ENCODE data around the gene KCNIP3.
"Not testable (repeated sequence)": the region's sequence is repeated elsewhere in the genome, so short reads cannot be mapped to it uniquely, and the experiment has no call there.

KCNIP3 gene

DNA sequence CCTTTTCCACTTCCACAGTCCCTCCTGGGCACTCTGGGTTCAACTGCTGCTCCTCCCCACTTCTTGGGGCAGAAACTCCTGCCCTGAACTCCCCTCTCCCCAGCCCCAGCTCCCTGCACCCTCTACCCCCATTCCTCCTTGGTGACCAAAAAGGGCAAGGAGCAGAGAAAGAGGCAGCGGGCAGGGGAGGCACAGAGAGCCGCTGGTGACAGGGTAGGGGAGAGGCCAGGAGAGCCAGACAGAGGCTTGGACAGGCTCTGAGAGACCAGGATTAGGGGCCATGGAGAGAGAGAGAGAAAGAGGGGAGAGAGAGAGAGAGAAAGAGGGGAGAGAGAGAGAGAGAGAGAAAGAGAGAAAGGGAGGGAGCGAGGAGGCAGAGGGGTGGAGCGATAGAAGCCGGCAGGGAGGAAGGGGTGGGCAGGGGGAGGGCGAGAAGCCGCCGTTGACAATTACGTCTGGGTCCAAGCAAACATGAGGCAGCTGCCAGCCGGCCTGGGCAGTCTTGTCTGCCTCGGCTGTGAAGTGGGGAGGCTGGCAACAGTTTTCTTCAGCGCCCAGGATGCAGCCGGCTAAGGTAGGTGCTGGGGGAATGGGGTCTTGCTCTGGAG is at the start of gene KCNIP3:
TSS of gene KCNIP3 (plus strand) at position 468 of the 608 bp plus-strand sequence. CDS start at position 560, 92 bp downstream.
- no peak for DNase-seq (ENCODE audit: extremely low read depth in 1 of 2, low read depth in 1 of 2)

DNA sequence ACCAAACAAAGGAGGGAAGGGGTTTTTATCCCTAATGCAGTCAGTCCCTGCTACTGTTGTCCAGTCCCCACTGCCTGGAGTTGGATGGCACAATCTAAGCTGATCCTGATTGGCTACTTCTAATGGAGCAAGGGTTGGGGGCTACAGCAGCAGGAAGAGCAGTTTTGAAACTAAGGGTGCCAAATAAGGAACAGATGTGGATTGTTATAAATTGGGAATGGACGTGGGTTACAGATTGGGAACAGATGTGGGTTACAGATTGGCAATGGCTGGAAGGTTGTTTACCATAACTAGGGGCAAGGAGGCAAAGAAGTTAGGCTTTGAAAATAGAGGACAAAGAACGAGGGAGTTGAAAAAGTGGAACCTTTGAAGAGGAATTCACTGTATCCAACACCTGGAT is 38.9 kb upstream of the KCNIP3 start:
- no peak for DNase-seq (ENCODE audit: extremely low read depth in 1 of 2, low read depth in 1 of 2)

DNA sequence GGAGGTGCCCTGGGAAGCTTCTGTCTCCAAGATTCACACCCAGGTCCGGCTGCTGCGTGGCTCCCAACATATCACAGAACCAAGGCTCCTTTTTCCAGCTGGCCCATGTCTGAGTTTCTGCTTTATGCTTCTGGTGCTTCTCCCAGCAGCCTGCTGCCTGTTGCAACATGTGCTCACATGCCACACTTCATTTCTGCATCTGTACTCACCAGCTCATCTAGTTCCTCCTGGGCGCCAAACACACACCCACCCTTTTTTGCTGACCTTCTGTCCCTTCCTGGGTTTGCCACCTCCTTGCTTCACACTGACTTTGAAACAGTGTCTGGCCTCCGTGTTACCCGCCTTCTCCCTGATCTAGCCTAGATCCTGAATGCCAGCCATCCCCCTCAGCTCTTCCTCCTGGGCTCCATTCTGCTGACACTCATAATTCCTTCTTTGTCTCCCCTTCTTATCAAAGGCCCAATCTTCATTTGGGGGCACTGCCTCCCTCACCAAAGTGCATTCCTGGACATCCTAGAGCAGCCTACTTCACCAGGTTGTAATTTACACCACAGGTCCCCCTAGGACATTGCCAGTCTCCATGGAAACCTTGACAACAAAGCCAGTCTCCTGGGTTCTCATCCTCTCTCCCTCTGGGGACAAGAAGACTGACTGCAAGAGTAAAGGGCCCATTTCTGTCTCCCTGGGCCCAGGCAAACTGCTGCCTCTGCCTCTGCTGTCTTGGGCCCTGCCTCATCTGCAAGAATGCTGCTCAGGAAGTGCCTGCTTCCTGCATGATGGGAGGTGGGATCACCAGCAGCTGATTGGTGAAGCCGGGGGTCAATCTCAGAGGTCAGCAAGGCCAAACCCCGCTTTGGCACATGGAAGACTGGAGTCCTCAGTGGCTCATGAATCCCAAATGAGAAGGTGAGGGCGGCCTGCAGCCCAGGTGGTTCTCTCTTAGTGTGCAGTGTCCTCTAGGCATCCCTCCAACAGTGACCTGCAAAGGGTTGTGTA is 36.8 kb upstream of the KCNIP3 start:
- no peak for DNase-seq (ENCODE audit: extremely low read depth in 1 of 2, low read depth in 1 of 2)

DNA sequence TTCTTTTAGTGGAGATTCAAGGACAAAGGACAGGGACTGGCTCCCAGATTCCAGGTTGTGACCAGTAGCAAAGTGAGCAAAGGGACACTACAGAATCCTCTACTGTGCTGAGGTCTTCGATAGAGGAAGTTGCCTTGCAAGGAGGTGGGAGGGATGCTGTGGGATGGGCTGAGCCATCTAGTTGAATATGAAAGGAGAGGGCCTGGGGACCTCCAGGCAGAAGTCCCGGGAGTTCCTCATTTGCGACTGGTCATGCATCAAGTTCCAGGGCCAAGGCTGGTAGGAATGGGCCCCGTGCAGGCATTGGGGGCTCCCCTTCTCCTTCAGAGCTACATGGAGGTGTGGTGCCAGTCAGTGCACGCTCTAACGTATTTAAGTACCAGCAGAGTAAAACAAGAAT is 35.5 kb upstream of the KCNIP3 start:
- no peak for DNase-seq (ENCODE audit: extremely low read depth in 1 of 2, low read depth in 1 of 2)

DNA sequence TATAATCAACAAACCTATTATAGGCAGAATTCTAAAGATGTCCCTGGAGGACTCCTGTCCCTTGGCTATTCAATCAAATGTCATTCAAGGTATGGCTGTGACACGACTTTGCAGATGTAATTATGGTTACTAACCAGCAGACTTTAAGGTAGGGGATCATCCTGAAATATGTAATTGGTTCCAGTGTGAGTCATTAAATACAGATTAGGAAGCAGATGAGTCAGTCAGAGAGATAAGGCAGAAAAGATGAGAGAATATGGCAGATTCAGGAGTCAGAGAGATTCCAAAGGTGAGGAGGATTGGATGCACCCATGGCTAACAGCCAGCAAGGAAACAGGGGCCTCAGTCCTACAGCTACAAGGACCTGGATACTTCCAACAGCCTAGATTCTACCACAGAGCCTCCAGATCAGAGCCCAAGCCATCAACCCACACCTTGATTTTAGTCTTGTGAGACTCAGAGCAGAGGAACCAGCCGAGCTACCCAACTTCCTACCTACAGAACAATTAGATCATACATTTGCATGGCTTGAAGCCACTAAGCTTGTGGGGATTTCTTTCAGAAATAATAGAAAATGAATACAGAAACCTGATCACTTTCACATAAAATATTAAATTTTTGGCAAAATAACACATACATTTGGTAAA is 34.1 kb upstream of the KCNIP3 start:
- no peak for DNase-seq (ENCODE audit: extremely low read depth in 1 of 2, low read depth in 1 of 2)

DNA sequence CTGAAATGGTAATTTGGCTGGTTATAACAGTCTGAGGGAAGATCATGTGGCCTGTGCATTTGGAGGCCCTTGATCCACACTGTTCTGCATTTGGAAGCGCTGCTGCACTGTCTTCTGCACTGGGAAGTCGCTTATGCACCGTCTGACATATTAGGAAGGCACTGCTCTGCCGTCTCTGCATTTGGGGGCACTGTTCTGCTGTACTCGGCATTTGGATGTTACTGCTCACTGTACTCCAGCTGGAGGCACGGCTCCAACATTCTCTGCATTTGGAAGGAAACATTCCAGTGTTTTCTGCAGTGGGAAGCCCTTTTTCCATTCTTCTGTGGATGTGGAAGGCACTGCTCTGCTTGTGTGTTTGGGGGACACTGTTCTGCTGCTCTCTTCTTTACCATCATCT is 32.5 kb upstream of the KCNIP3 start:
- DNase-seq (ENCODE audit: extremely low read depth in 1 of 2, low read depth in 1 of 2), result no peak

DNA sequence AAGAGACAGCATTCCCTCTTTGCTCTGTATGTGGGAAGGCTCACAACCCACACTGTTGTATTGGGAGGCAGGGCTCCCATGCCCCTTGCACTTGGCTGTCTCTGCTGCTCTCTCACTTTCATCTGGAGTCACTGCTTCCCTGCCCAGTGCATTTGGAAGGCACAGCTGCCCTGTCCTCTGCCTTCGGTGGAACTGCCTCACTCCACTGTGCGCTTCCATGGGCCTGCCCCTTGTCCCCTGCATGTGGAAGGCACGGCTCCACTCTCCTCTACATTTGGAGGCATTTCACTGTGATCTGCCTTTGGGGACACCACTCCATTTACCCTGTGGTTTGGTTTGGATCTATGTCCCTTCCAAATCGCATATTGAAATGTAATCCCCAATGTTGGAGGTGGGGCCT is 32.0 kb upstream of the KCNIP3 start:
- DNase-seq (ENCODE audit: extremely low read depth in 1 of 2, low read depth in 1 of 2), result no peak

DNA sequence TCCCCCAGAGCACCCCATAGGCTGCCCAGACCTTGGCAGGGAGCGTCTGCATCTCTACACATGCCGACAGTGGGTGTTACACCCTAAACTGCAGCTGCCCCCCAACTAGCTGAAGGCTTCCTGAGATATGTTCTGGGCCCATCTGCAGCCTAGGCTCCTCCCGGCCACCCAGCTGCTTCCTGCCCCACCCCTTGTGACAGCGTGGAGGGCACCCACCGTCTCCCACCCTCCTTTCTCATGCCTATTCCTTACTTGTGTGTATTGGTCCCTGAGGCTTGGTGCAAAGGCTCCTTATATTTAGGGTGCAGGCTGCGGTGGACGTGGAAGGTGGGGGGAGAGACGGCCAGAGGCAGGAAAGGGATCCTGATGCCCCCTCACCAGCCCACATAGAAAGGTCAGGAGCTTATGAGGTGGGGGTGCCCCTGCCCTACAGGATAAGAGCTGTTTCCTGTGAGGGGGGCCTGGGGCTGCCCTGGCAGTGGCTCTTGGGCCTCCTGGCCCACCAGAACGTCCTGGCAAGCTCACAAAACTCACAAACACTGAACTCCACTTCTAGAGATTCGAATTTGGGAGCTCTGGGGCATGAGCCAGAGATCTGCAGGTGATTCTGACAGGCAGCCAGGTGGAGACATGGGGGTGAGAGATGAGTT is 30.2 kb upstream of the KCNIP3 start:
- no peak for DNase-seq (ENCODE audit: extremely low read depth in 1 of 2, low read depth in 1 of 2)

DNA sequence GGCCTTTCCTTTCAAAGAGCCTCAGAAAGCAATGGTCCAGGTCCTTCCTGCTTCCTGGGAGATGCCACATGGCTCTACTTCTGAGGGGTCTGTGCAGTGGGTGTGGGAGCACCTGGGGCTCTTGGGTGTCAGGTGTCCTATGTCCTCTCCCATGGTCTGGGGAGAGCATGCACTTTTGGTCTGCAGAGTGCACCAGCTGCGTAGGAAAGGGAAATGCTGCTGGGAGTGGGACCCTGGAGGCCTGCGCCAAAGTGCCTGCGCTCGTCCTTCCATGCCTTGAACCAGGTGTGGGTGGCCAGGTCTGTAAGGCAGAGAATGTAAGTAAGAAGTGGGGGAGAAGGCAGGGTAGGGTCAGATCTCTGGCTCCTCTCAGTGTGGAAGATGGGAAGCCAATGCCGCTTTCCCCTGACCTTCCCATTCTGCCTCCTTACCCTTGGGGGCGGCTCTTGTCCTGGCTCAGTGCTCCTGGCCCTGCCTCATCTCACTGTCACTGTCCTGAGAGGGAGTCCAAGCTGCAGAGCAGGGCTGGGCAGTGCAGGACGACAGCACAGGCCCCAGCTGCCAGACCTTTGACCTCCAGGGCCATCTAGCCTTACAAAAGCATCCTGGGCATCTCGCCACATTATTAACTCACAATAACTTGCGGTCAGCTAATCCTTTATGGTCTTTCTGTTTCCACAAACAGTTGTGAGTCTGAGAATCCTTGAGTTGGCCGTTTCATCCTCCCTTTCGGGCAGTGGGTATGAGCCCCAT is 29.5 kb upstream of the KCNIP3 start:
- DNase-seq (ENCODE audit: extremely low read depth in 1 of 2, low read depth in 1 of 2), result no peak

DNA sequence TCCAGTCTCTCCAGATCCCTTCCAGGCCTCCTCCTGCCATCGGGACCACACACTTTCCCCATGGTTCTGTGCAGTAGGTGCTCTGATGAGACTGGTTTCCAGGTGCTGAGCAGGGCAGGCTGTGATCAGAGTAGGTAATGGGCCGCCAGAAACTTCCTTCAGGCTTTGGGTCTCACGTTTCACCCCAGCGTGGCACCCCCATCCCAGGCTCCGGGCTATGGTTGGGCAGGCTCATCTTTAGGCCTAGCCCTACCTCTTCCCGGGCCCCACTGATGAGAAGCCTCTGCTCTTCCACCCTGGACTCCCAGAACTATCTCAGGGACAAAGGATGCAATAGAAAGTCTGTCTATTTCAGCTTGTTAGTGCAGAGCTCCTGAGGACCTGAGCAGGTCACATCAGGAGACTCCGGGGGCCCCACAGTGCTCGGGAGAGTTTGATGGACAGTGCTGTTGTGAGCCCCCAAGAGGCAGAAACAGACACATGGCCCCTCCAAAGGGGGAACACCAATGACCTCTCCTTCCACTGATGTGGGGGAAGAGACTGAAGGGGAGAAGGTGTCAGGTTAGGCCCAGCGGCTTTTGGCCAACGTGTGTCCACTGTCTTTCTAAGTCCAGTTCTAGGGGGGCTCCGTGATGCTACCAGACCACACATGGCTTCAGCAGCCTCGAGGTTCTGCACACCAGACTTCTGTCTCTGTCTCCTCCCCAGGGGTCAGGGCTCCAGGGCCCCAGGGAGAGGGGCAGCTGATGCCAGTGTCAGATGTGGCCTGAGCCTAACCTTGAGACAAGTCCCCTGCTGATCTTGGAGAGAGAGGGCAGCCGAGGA is 28.7 kb upstream of the KCNIP3 start:
- DNase-seq (ENCODE audit: extremely low read depth in 1 of 2, low read depth in 1 of 2), result no peak

DNA sequence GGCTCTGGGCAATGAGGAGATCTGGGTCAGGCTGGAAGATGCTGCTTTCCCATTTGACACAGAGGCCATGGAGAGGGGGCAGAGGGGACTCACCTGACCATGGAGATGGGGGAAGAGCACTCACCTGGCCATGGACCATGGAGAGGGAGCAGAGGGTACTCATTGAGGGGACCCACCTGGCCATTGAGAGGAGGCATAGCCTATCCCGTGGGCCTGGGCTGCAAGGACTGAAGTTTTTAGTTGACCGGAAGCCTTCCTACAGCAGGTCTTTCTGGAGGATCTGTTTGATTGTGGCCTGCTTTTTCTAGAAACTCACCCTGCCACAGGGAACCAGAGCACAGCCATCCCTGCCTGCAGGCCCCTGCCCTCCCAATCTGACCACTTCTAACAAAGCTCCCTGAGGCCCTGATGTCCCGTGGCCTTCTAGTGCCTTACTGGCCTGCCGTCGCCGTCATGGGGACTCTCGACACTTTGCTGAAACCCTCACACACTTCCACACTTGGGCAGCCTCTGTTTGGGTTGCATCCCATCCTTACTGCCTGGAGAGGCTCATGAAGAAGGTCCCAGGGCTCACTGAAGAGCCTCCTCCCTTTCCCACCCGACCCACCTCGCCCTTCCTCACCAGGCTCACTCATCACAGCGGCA is 28.0 kb upstream of the KCNIP3 start:
- DNase-seq (ENCODE audit: extremely low read depth in 1 of 2, low read depth in 1 of 2), result no peak

DNA sequence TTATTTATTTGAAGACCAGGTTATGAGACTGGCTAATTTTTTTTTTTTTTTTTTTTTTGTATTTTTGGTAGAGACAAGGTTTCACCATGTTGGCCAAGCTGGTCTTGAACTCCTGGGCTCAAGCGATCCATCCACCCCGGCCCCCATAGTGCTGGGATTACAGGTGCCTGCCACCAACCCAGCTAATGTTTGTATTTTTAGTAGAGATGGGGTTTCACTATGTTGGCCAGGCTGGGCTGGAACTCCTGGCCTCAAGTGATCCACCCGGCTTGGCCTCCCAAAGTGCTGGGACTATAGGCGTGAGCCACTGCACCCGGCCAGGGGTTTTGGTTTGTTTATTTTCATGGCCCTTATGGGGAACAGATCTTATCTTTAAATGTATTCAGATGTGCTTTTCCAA is 27.4 kb upstream of the KCNIP3 start:
- DNase-seq (ENCODE audit: extremely low read depth in 1 of 2, low read depth in 1 of 2), result not testable (repeated sequence)

DNA sequence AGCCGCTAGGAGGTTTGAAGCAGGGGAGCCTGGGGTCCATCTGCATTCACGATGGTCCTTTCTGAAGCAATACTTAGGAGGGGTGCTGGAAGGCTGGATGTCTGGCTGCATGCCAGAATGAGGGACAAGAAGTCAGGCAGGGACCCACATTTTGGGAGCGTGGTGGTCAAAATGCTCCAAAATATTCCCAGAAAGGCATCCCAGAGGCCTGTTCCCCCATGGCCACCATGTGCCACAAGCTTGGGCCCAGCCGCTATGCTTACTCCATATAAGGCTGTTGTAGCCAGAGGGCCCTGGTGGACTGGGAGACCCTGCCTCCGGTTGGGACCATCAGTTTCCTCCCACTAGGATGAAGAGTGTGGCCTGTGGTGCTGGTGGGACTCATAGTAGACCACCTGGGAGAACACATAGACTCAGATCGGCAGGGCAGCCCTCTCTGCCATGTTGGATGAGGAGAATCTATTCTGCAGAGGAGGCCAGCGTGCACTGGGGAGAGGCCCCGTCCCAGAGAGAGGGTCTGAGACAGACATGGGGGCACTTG is 26.5 kb upstream of the KCNIP3 start:
- DNase-seq (ENCODE audit: extremely low read depth in 1 of 2, low read depth in 1 of 2), result no peak

DNA sequence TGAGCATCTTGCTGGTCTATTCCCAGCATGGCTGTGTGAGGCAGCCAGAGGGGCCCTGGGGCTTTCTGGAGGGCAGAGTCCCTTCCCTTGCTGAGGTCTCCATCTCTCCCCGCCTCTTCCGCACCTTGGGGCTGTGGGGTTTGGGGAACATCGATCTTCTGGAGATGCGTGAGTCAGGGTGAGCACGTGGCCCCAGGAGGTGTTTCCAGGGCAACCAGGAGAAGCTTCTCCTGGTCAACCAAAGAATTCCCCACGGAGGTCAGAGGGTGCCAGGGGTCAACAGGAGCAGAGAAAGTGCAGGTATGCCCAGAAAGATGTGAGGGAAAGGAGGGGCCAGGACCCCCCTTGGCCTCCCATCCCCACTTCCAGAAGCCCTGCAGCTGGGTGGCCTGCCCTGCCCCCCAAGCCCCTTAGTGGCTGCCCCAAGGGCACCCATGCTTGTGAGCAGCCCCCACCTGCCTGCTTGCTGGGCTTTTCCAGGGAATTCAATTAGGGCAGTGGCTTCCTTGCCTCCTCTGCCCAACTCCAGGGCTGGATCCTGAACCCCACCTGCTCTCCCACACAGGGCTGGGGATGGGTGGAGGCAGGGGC is 25.7 kb upstream of the KCNIP3 start:
- DNase-seq (ENCODE audit: extremely low read depth in 1 of 2, low read depth in 1 of 2), result no peak

DNA sequence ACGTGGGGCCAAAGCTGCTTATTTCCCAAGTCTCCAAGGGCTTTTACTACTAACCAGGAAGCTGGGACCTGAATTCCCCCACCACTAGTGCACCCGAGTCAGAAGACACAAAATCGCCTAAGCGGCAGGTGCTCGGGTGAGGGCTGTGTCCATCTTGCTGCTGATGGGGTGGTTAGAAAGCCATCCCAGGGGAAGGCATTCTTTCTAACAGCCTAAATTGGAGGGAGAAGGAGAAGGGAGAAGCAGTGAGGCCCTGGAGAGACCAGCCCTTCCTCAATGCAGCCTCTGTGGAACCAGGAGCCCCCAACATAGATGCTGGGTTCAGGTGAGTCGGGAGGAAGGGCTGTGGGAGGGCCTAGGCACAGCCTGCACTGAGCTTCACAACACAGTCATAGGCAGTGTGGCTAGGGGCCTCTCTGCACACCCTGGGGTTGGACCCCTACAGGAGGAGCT is 24.8 kb upstream of the KCNIP3 start:
- DNase-seq (ENCODE audit: extremely low read depth in 1 of 2, low read depth in 1 of 2), result no peak

DNA sequence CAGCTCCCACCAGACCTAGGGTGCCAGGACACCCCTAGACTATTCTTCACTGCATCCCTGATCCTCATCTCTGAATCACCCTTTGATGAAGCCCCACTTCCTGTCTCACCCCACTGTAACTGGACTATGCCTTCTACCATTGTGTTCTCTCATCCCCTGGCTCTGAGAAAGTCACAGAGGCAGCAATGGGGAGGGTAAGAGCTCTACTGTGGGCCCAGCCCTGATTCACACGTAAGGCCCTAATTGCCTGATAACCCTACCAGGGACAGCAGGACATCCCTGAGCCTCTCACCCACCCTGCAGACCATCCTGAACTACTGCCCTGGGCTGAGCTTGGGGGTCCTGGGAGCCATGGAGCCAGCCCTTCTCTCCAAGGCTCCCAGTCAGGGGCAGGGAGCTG is 24.4 kb upstream of the KCNIP3 start:
- no peak for DNase-seq (ENCODE audit: extremely low read depth in 1 of 2, low read depth in 1 of 2)

DNA sequence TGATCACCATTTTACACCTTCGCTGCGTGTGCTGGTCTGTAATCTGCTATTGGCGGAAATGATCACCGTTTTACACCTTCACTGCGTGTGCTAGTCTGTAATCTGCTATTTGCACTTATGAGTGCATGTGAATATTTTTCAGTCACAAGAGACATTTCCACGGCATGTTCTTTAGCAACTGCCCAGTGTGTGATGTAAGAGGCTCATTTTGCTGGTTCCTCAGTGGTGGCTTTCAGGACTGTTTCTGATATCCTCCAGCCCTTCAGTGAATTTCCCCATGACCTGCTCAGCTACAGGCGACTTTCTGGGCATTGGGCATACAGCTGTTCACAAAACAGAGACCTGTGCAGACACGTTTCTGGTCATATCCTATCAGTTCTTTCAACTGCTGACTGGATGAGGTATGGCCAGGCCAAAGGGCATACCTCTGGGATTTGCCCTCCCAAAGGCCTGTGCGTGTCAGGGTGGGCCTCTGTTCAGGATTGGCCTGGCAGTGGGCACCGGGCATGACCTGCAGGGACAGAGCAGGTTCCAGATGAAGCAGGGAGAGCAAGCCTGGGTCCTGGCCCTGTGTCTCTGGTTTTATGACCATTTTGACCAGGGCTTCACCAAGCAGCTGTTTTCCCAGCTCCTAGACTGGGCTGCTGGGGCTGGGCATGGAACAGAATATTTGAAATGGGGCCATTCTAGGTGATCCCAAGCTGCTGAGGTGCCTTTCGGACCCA is 23.4 kb upstream of the KCNIP3 start:
- no peak for DNase-seq (ENCODE audit: extremely low read depth in 1 of 2, low read depth in 1 of 2)
